Neutrophil (primary cell): Measurements from ENCODE around the gene ZBTB47.

Experiments
- H3K27ac ChIP-seq: fragments of 200-600 bp; sonication (generic); 2 replicates; pipeline ENCODE4 v1.5.1; 2016; ENCODE audit warnings: mild to moderate bottlenecking, moderate library complexity
- H3K27me3 ChIP-seq: fragments of 200-600 bp; sonication (generic); 2 replicates; pipeline ENCODE4 v1.6.0; 2016; ENCODE audit warnings: mild to moderate bottlenecking
- H3K36me3 ChIP-seq: fragments of 200-600 bp; sonication (generic); 2 replicates; pipeline ENCODE4 v1.5.1; 2017
- H3K4me1 ChIP-seq, 2 experiments: fragments of 200-600 bp in 1 of 2; sonication (generic) in 1 of 2; 1 replicate in 1 of 2; 2 replicates in 1 of 2; pipeline versions ENCODE4 v1.5.1 to v1.6.1; 2013 to 2016; ENCODE audit warnings: low read depth in 1 of 2, low read length in 1 of 2, mild to moderate bottlenecking in 1 of 2, moderate library complexity in 1 of 2; ENCODE audit not compliant: control insufficient read depth in 1 of 2, insufficient read depth in 1 of 2
- H3K4me3 ChIP-seq, 2 experiments: fragments of 200-600 bp in 1 of 2; sonication (generic) in 1 of 2; 1 replicate in 1 of 2; 2 replicates in 1 of 2; pipeline ENCODE4 v1.5.1; 2013 to 2016; ENCODE audit warnings: low read depth in 1 of 2, low read length in 1 of 2, mild to moderate bottlenecking in 1 of 2, moderate library complexity in 1 of 2
- H3K9me3 ChIP-seq: fragments of 200-600 bp; sonication (generic); 2 replicates; pipeline ENCODE4 v1.5.1; 2016
- CTCF ChIP-seq: fragments of 200-600 bp; sonication (generic); IDR thresholded peaks from 2 replicates; pipeline ENCODE4 v1.5.1; 2016; ENCODE audit warnings: antibody characterized with exemption

The ZBTB47 gene

DNA sequence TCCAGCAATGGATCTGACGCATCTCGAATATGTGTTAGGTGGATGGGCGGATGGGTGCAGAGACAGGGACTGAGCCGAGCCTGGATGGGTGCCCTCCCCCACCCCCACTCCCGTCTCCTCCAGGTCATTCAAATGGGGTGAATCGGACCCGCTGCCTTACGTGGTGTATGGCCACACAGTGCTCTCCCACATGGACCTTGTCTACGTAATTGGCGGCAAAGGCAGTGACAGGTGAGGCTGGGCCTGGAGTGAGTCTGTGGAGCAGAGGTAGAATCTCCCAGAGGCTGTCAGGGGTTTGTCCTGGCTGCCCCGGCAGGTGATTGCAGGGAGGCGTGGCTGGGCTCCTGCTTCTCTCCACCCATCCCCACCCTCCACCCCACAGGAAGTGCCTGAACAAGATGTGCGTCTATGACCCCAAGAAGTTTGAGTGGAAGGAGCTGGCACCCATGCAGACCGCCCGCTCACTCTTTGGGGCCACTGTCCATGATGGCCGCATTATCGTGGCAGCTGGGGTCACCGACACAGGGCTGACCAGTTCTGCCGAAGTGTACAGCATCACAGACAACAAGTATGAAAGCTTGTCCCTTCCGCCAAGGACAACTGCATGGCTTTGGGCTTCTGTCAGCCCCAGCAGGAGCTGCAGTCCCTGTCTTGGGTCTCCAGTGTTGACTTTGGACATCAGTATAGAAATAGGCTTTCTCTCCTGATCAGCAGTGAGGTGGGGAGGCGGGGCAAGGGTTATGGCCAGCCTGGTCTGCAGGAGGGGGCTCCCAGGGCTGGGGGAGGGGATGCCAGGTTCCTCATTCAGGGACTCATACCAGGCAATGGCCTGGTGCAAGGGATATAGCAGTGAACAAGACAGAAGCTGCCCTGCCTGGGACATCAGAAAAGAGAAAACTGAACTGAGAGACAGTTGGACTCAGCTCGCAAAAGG is 35.3 kb downstream of the ZBTB47 start:
- Histone ChIP-seq H3K27me3 (peaks cover 65% of the 10 kb centered on the region), H3K4me1 (peaks cover 0 to 5% of the 10 kb centered on the region in 2 experiments), H3K36me3 (no peaks in the 10 kb centered on the region), H3K27ac (no peak overlapping the region), H3K4me3 (no peak overlapping the region), H3K9me3 (no peaks in the 10 kb centered on the region)
- no peak for TF ChIP-seq CTCF

- no peaks in the 10 kb centered on the region for H3K36me3 ChIP-seq
- peaks cover 0 to 5% of the 10 kb centered on the region in 2 experiments for H3K4me1 ChIP-seq
- H3K9me3 ChIP-seq: no peaks in the 10 kb centered on the region
- TF ChIP-seq CTCF: no peak
- no peak overlapping the region for H3K27ac ChIP-seq
- H3K4me3 ChIP-seq: no peak overlapping the region
- H3K27me3 ChIP-seq: peaks cover 63% of the 10 kb centered on the region
Measured at GRCh38 chr3:42689421-42690014, 36.0 kb downstream of the ZBTB47 start.

GRCh38 chr3:42690191-42690590 is 36.7 kb downstream of the ZBTB47 start:
- Histone ChIP-seq H3K4me3 (no peak overlapping the region), H3K4me1 (peaks cover 0 to 5% of the 10 kb centered on the region in 2 experiments), H3K27ac (no peak overlapping the region), H3K27me3 (peaks cover 63% of the 10 kb centered on the region), H3K9me3 (no peaks in the 10 kb centered on the region), H3K36me3 (no peaks in the 10 kb centered on the region)
- TF ChIP-seq CTCF: no peak

- H3K4me1 ChIP-seq: peaks cover 0 to 2% of the 10 kb centered on the region in 2 experiments
- no peak overlapping the region for H3K4me3 ChIP-seq
- H3K36me3 ChIP-seq: no peaks in the 10 kb centered on the region
- H3K9me3 ChIP-seq: no peaks in the 10 kb centered on the region
- no peak overlapping the region for H3K27ac ChIP-seq
- H3K27me3 ChIP-seq: peaks cover 63% of the 10 kb centered on the region
- TF ChIP-seq CTCF: no peak
Measured at GRCh38 chr3:42690766-42691680, 37.5 kb downstream of the ZBTB47 start.

DNA sequence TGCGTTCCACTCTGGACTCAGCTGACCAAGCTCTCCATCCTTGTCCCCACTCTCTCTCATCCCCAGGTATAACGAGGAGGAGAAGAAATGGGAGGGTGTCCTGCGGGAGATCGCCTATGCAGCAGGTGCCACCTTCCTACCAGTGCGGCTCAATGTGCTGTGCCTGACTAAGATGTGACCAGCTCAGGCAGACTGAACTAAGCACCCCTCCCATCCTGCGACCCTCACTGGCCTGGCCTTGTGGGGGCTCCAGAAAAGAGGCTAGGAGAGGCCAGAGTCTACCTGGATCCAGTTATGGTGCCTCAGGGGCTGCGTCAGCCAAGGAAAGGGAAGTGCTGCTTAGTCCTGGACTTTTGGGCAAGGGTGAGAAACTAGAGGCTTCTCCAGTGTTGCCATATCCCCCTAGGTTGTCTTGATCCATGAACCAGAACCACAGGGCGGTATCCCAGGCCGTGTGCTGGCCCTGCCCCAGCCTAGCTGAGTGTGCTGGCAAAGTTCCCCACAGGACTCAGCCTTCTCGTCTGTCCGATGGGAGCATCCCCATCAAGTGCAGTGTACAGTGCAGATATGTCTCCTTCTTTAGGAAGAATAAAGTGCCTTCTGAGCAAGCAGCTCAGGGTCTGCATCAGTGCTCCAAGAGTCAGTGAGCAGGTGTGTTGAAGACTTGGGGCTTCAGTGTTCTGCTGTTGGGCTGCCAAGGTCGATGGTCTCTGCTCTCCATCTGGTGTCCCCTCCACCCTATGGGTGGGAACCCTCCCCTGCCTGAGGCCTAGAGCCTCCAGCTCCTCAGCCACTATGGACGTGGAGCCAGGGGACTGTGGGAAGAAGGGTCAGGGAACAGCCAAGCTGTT is 38.5 kb downstream of the ZBTB47 start:
- Histone ChIP-seq H3K27me3 (peaks cover 61% of the 10 kb centered on the region), H3K27ac (no peak overlapping the region), H3K4me1 (no peaks in the 10 kb centered on the region), H3K36me3 (no peaks in the 10 kb centered on the region), H3K4me3 (no peak overlapping the region), H3K9me3 (no peaks in the 10 kb centered on the region)
- no peak for TF ChIP-seq CTCF
